ENCODE data around the gene AATK.

Gene AATK

DNA sequence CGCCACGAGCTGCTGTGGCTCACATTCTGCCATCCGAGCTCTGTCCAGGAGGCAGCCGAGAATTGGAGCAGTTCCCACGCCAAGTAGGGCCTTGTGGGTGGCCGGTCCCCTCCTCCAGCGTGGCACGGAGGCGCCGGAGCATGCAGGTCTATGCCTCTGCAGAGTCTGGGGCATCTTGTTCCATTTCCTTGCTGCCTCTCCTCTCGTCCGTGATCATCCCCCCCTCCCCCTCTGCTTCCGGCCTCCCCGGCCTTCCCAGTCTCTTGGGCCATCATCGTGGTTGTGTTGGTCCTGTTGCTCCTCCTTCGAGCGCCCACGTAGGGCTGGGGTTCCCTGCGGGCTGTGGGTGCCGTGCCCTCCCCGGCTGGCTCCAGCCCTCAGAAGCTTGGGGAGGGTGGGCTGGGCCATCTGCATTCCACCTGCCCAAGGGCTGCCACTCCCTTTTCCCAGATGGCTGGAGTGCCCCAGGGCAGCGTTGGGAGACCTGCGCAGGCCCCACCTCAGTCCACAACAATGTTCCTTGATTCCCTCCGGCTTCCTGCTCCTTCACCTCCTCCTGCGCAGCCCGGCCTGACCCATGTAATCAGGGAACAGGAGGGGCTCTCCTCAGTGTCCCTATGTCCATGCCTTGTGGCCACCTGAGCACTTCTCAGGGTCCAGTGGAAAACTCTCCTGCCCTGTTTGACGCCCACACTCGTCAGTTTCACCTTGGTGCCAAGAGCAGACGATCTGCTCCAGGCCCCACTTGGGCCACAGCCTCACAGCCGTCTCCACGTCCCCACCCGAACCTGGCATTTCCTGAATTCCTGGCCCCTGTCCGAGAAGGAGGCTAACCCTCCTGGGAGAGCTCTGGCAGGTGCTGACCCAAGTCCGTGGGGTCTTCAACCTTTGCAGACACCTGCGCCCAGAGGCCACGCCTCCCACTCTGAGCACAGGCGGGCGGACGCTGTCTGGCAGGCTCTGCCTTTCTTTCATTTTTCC lies 94.0 kb downstream of the AATK start:
- DNase-seq (ENCODE audit: low spot score): no peak

DNA sequence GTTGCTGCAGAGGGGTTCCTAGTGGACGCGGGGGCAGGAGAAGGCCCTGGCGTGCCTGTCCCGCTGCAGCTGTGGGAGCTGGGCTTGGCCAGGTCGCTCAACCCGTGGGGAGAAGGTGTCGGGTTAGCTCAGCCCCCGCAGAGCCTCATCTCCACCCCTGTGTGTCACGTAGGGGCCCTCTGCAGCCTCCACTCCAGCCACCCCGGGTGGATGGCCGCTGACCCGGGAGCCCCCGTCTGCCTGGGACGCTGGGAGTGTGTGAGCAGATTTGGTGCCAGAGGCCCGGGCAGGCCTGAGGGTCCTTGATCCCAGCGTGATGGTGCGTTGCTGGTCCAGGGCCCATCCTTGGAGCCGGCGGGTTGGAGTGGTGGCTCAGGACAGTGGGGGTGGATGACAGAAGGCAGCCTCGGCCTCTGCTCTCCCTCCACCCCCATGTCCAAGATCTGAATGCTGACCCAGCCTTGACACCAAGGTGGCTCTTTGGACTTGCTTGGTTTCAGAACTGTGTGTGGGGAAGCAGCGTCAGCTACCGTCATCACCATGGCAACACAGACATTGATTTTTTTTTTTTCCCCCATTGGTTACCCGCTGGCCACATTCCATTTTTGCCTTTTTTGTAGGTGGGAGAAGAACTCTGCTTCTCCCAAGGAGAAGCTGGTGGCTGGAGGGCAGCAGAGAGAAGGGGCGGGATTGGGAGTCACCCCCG lies 95.3 kb downstream of the AATK start:
- no peak for DNase-seq (ENCODE audit: low spot score)

- DNase-seq (ENCODE audit: low spot score): no peak
Observed at GRCh38 chr17:81069135-81069645, 96.8 kb downstream of the AATK start.

GRCh38 chr17:81068411-81069134 lies 97.4 kb downstream of the AATK start:
- DNase-seq (ENCODE audit: low spot score): no peak

GRCh38 chr17:81067391-81067811 lies 98.6 kb downstream of the AATK start:
- DNase-seq (ENCODE audit: low spot score): no peak

Measured in NAMALWA (cell line).